ENCODE results near the gene CEP170B.

DNA sequence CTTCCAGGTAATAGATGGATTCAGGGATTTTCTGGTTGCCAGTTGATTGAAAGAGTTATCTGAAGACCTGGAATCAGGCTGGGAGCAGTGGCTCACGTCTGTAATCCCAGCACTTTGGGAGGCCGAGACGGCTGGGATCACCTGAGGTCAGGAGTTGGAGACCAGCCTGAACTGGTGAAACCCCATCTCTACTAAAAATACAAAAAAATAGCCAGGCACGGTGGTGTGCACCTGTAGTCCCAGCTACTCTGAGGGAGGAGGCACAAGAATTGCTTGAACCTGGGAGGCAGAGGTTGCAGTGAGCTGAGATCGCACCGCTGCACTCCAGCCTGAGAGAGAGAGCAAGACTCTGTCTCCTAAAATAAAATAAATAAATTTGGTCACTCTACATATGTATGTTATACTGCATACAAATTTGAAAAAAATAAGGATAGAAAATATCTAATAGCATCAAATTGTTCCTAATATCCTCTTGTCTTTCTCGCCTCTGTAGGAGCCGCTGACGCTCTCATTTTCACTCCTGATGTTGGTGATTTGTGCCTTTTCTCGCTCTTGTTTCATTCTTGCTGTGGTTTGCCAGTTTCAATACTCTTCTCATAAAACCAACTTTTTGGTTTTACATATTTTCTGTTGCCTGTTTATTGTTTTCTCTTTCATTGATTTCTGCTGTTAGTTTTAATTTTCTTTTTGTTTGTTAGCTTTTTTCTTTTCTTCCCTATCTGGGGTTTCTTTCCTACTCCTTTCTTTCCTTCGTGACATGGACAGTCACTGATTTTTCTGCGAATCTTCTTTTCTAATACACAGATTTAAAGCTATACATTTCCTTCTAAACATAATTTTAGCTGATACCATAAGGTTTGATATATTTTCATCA lies 35.8 kb downstream of the CEP170B start:
- TF ChIP-seq ZFP36 (IDR thresholded peaks at IDR 0.05; ENCODE audit: low read depth, low read length, partially characterized antibody) (no peak), POLR2A (conservative IDR thresholded peaks at IDR 0.05) (no peak), BMI1 (IDR thresholded peaks at IDR 0.05; ENCODE audit: low read length) (no peak), SAFB (IDR thresholded peaks at IDR 0.05; ENCODE audit: borderline replicate concordance, low read depth, low read length) (no peak), TCF7L2 (IDR thresholded peaks at IDR 0.05; ENCODE audit: low read depth, low read length) (no peak), MIER1 (IDR thresholded peaks at IDR 0.05; ENCODE audit: low read depth) (no peak), ZNF561 (CRISPR knock-in tag; conservative IDR thresholded peaks at IDR 0.05) (no peak)
- TF ChIP-seq, protein P1, sequence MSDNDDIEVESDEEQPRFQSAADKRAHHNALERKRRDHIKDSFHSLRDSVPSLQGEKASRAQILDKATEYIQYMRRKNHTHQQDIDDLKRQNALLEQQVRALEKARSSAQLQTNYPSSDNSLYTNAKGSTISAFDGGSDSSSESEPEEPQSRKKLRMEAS (CRISPR knock-in tag; IDR thresholded peaks at IDR 0.05) = no peak
- TF ChIP-seq, protein P2, sequence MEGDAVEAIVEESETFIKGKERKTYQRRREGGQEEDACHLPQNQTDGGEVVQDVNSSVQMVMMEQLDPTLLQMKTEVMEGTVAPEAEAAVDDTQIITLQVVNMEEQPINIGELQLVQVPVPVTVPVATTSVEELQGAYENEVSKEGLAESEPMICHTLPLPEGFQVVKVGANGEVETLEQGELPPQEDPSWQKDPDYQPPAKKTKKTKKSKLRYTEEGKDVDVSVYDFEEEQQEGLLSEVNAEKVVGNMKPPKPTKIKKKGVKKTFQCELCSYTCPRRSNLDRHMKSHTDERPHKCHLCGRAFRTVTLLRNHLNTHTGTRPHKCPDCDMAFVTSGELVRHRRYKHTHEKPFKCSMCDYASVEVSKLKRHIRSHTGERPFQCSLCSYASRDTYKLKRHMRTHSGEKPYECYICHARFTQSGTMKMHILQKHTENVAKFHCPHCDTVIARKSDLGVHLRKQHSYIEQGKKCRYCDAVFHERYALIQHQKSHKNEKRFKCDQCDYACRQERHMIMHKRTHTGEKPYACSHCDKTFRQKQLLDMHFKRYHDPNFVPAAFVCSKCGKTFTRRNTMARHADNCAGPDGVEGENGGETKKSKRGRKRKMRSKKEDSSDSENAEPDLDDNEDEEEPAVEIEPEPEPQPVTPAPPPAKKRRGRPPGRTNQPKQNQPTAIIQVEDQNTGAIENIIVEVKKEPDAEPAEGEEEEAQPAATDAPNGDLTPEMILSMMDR (IDR thresholded peaks at IDR 0.05 in 2 of 3, conservative IDR thresholded peaks at IDR 0.05 in 1 of 3; ENCODE audit: insufficient read depth in 2 of 3, low read depth in 1 of 3, low read length in 3 of 3) = no peak

All from K562 (cell line).